BJ (cell line): ENCODE results near the gene CAST. TPM values are rescaled to one million over a fixed set of nuclear protein-coding genes. Genes with fewer than 3 reads are reported as not detected.

Source experiments
- CTCF ChIA-PET: fragments of 350-600 bp; formaldehyde crosslinking; extraction: SDS; loops from one replicate; lab custom pipeline; 2021; ENCODE audit warnings: antibody characterized with exemption, inconsistent platforms; lab: Yijun Ruan, JAX
- POLR2A ChIA-PET: fragments of 300-600 bp; sonication (Branson Sonifier 250); formaldehyde crosslinking; extraction: SDS; loops from one replicate; lab custom pipeline; 2021; ENCODE audit warnings: antibody characterized with exemption; lab: Charles Lee
- DNase-seq: peaks from one replicate; pipeline ENCODE4 v3.0.0-alpha.2; 2011; ENCODE audit warnings: low read depth
- H3K27me3 ChIP-seq: 2 replicates; pipeline ENCODE4 v1.6.0; 2011; ENCODE audit warnings: low read length; ENCODE audit not compliant: control insufficient read depth, insufficient read depth
- H3K36me3 ChIP-seq: 2 replicates; pipeline ENCODE4 v1.5.1; 2011; ENCODE audit warnings: low read length; ENCODE audit not compliant: control insufficient read depth, insufficient read depth
- H3K4me3 ChIP-seq: 2 replicates; pipeline ENCODE4 v1.5.1; 2011; ENCODE audit warnings: low read depth, mild to moderate bottlenecking, control low read depth, low read length
- CTCF ChIP-seq: IDR thresholded peaks from 2 replicates; pipeline ENCODE4 v1.5.1; 2011; ENCODE audit warnings: low read depth, mild to moderate bottlenecking, control low read depth, inconsistent platforms, low read length, moderate library complexity; ENCODE audit not compliant: insufficient read depth
- polyA plus RNA-seq: library from polyadenylated mRNA; depleted of rRNA; stranded (reverse); fragments of >200 nt; gene quantifications from 2 replicates; pipeline ENCODE4 v1.2.3, GENCODE V29; 2011

The CAST gene
- polyA plus RNA-seq, 1 experiment = 112 TPM

GRCh38 chr5:96720408-96720807, 58.2 kb downstream of the CAST start:
- 0 out of 2 replicates have a peak, but pooled peaks have one; percentile 5 for TF ChIP-seq CTCF
- no peak overlapping the region for H3K4me3 ChIP-seq
- POLR2A ChIA-PET = no interaction called here
- no peaks in the 10 kb centered on the region for H3K27me3 ChIP-seq
- DNase-seq = no peak
- CTCF ChIA-PET = interaction anchor here (0.9 to 2.4 kb wide), 3 partner anchors 14 to 106 kb away, joined by 3 to 10 read pairs (median 4); no protein-coding TSS in a partner anchor
- no peaks in the 10 kb centered on the region; the same call in 1 of the 2 replicates for H3K36me3 ChIP-seq

GRCh38 chr5:96721351-96721977, 59.3 kb downstream of the CAST start:
- ChIA-PET POLR2A (no interaction called here), CTCF (interaction anchor here (1.7 to 2.4 kb wide), 2 partner anchors 12 to 107 kb away, joined by 5 to 10 read pairs; no protein-coding TSS in a partner anchor)
- Histone ChIP-seq H3K4me3 (no peak overlapping the region), H3K27me3 (no peaks in the 10 kb centered on the region), H3K36me3 (no peaks in the 10 kb centered on the region; the same call in 1 of the 2 replicates)
- no peak for DNase-seq
- TF ChIP-seq CTCF = no peak

DNA sequence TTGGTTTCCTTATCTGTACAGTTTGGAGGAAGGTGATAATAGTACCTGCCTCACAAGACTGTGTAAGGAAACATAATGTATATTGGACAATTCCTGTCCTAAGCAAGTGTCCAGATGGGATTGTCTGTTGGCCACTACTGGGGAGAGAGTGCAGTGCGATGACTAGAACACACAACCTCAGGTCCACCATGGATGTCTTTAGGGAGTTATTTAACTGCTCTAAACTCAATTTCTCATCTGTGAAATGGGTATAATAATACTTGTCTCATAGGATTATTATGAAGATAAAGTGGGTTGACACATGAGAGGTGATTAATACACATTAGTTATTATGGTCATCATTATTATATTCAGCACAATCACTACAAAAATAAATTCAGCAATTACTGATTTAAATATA, 63.1 kb downstream of the CAST start:
- Histone ChIP-seq H3K27me3 (no peaks in the 10 kb centered on the region), H3K36me3 (peaks cover 6% of the 10 kb centered on the region), H3K4me3 (no peak overlapping the region)
- DNase-seq = no peak
- ChIA-PET POLR2A (no interaction called here), CTCF (interaction anchor here (1.0 kb wide), 1 partner anchor 111 kb away, joined by 3 read pairs; no protein-coding TSS in a partner anchor)
- no peak for TF ChIP-seq CTCF

GRCh38 chr5:96726802-96727201, 64.6 kb downstream of the CAST start:
- DNase-seq = no peak
- no peaks in the 10 kb centered on the region for H3K27me3 ChIP-seq
- peaks cover 6% of the 10 kb centered on the region for H3K36me3 ChIP-seq
- ChIA-PET CTCF (no interaction called here), POLR2A (no interaction called here)
- no peak for TF ChIP-seq CTCF
- no peak overlapping the region for H3K4me3 ChIP-seq

- Histone ChIP-seq H3K36me3 (peaks cover 6% of the 10 kb centered on the region), H3K4me3 (no peak overlapping the region), H3K27me3 (no peaks in the 10 kb centered on the region)
- TF ChIP-seq CTCF = peak; percentile 28; the same call in 1 of the 2 replicates
- CTCF ChIA-PET = interaction anchor here (0.9 to 2.5 kb wide), 3 partner anchors 17 to 117 kb away, joined by 3 to 12 read pairs (median 3); no protein-coding TSS in a partner anchor
- no peak for DNase-seq
- POLR2A ChIA-PET = no interaction called here
Measured at GRCh38 chr5:96729156-96729555, 67.0 kb downstream of the CAST start.
